Progenitor cell of endocrine pancreas (in vitro differentiated cells): ENCODE measurements around the gene OTULIN. TPM values are rescaled to one million over a fixed set of nuclear protein-coding genes. Genes with fewer than 3 reads are reported as not detected.

Source experiments
- DNase-seq: peaks from one replicate; pipeline ENCODE4 v3.0.0; 2021; ENCODE audit warnings: low spot score; ENCODE audit not compliant: unreplicated experiment
- H3K27ac Mint-ChIP-seq: 2 replicates; pipeline ENCODE4 v1.8.0; 2021; ENCODE audit warnings: mild to moderate bottlenecking, moderate library complexity, mixed read lengths
- H3K27me3 Mint-ChIP-seq: 2 replicates; pipeline ENCODE4 v1.8.0; 2021; ENCODE audit warnings: mixed read lengths
- H3K36me3 Mint-ChIP-seq: 2 replicates; pipeline ENCODE4 v1.8.0; 2022; ENCODE audit warnings: mixed read lengths; ENCODE audit not compliant: insufficient read depth
- H3K4me1 Mint-ChIP-seq: 2 replicates; pipeline ENCODE4 v1.8.0; 2021; ENCODE audit warnings: low read depth, mixed read lengths
- H3K4me3 Mint-ChIP-seq: 2 replicates; pipeline ENCODE4 v1.8.0; 2021; ENCODE audit warnings: low read depth, mild to moderate bottlenecking, moderate library complexity, mixed read lengths
- H3K9me3 Mint-ChIP-seq: 2 replicates; pipeline ENCODE4 v1.8.0; 2021; ENCODE audit warnings: low read depth, mixed read lengths
- total RNA-seq: library from RNA; stranded (reverse); gene quantifications from 2 replicates; pipeline ENCODE4 v1.2.1, GENCODE V29; 2021
- TF ChIP-seq, protein P1 (sequence below): fragments of 200-600 bp; sonication (generic); IDR thresholded peaks from one replicate; pipeline ENCODE4 v1.5.0; 2021; ENCODE audit warnings: antibody characterized with exemption, mild to moderate bottlenecking; ENCODE audit not compliant: unreplicated experiment

OTULIN gene
- total RNA-seq, 1 donor from 2014 or later, result 36.4 TPM

DNA sequence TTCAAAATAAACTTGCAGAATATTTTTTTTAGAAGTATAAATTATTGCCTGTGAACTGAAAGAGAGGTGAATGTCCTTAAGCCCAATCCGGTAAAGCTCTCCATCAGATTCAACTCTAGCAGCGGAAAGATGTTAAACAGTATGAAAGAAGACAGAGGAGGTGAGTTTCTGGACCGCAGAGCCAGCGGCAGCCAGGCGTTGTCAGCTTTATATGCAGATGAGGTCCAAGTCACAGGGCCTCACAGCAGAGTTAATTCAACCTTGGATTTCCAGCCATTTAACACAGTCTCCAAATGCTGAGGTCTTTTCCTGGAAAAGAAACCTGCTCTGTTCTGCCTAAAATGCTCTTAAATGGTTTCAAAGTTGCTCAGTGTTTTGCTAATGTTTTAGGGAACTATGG is 75.5 kb downstream of the OTULIN start:
- TF ChIP-seq, protein P1, sequence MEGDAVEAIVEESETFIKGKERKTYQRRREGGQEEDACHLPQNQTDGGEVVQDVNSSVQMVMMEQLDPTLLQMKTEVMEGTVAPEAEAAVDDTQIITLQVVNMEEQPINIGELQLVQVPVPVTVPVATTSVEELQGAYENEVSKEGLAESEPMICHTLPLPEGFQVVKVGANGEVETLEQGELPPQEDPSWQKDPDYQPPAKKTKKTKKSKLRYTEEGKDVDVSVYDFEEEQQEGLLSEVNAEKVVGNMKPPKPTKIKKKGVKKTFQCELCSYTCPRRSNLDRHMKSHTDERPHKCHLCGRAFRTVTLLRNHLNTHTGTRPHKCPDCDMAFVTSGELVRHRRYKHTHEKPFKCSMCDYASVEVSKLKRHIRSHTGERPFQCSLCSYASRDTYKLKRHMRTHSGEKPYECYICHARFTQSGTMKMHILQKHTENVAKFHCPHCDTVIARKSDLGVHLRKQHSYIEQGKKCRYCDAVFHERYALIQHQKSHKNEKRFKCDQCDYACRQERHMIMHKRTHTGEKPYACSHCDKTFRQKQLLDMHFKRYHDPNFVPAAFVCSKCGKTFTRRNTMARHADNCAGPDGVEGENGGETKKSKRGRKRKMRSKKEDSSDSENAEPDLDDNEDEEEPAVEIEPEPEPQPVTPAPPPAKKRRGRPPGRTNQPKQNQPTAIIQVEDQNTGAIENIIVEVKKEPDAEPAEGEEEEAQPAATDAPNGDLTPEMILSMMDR, result no peak
- Mint-ChIP-seq H3K27me3 (no peaks in the 10 kb centered on the region), H3K4me1 (peaks cover 4% of the 10 kb centered on the region), H3K27ac (no peak overlapping the region), H3K4me3 (no peak overlapping the region), H3K36me3 (peaks cover 13% of the 10 kb centered on the region), H3K9me3 (no peaks in the 10 kb centered on the region)
- DNase-seq, result no peak

DNA sequence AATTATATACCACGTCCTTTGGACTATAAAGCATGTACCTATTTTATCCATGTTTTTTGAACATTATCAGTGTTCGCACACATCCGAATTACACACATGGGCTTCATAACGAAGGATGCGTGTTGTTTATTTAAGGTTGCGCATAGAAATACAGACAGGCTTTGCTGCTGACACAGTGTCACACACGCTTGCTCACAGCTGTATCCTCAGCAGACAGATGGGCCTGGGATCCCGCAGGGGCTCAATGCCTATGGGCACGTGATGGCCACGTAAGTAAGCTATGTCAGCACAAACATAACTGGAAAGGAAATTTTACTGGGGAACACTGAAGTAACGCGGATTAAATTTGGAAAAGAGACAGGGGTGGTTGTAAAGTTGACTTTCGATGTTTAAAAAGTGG is 76.6 kb downstream of the OTULIN start:
- DNase-seq, result no peak
- TF ChIP-seq, protein P1, result no peak
- Mint-ChIP-seq H3K27me3 (no peaks in the 10 kb centered on the region), H3K27ac (no peak overlapping the region), H3K36me3 (peaks cover 14% of the 10 kb centered on the region), H3K9me3 (no peaks in the 10 kb centered on the region), H3K4me3 (no peak overlapping the region), H3K4me1 (peaks cover 4% of the 10 kb centered on the region)

DNA sequence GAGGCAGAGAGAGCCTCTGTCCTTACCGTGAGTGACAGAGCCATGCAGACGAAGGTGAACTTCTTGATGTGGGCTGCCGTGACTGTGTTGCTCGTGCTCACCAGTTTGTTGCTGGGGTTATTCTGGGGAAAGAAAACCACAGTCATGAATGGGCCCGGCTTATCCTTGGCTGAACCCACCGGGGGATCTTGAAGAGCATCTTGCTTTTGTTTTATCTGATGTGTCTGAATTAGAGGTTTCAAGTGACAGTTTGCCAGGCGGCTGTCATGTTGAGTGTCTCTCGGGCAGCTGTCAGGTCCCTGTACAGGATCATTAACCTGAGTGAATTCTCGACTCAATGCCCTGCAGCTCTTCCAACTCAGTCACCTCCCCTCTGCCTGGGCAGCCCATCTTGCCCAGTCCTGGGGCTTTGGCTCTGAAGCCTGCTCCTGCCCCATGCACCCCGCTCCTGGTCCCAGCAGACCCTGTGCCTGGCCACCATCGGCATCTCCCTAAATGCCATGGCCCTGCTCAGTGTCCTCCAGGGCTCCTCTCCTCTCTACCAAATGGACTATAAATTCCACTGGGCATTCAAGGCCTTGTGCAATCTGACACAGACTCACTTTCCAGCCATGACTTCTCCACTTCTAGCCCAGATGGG is 77.4 kb downstream of the OTULIN start:
- no peaks in the 10 kb centered on the region for H3K27me3 Mint-ChIP-seq
- peaks cover 4% of the 10 kb centered on the region for H3K4me1 Mint-ChIP-seq
- H3K4me3 Mint-ChIP-seq, result no peak overlapping the region
- no peak overlapping the region for H3K27ac Mint-ChIP-seq
- H3K9me3 Mint-ChIP-seq, result no peaks in the 10 kb centered on the region
- H3K36me3 Mint-ChIP-seq, result peaks cover 12% of the 10 kb centered on the region
- DNase-seq, result no peak
- TF ChIP-seq, protein P1, result no peak

DNA sequence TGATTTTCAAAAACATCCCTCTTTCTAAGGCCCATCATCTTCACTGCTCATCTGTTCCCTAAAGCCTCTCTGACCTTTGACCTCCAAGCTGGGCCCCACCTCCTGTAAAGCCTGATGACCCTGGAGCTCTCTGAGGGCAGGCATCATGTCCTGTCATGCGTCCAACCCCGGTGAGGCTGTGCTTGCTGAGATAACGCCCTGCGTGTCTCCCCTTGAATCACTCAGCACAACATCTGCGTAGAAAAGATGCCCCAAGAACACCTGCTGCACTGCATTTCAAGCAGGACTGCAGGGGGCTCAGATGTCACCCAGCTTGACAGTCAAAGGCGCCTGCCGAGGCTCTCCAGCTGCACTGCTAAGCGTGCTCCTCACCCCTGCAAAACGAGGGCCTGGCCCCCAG is 78.0 kb downstream of the OTULIN start:
- H3K4me1 Mint-ChIP-seq, result peaks cover 4% of the 10 kb centered on the region
- H3K4me3 Mint-ChIP-seq, result no peak overlapping the region
- TF ChIP-seq, protein P1, result no peak
- no peaks in the 10 kb centered on the region for H3K27me3 Mint-ChIP-seq
- H3K9me3 Mint-ChIP-seq, result no peaks in the 10 kb centered on the region
- no peak overlapping the region for H3K27ac Mint-ChIP-seq
- H3K36me3 Mint-ChIP-seq, result peaks cover 12% of the 10 kb centered on the region
- DNase-seq, result no peak

DNA sequence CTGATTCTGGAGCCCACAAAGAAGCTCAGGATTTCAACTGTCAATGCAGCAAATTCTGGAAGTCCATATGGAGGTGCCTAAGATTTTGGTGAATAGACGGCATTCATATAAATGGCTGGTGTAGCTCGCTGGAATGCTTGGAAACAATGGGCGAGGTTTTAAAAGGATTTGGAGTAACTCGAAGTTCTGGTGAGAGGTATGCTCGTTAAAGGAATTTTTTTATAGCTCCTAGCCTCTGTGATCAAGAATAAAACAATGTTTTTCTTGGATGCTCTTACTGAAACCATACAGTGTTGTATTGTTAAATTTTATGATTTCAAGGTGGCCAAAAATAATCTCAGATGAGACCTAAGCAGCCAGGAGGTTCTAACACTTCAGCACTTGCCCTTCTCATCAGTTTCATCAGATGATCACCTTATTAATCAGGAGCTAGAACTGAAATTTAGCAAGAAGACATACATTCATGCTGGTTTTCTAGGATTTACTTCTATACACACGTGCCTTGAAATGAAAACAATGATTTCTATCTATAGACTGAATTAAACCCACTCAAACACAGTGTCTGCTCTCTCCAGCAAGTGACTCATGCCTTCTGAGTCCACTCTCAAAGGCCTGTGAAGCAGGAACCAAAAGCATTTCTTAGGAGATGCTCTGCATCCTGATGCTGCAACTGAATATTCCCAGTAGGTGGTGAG is 79.2 kb downstream of the OTULIN start:
- TF ChIP-seq, protein P1, result no peak
- Mint-ChIP-seq H3K27ac (no peak overlapping the region), H3K9me3 (no peaks in the 10 kb centered on the region), H3K27me3 (no peaks in the 10 kb centered on the region), H3K4me1 (peaks cover 4% of the 10 kb centered on the region), H3K36me3 (peaks cover 12% of the 10 kb centered on the region), H3K4me3 (no peak overlapping the region)
- no peak for DNase-seq
